PFSK-1 (cell line): ENCODE results near the gene VPS35.

Source experiments
- FOXP2 ChIP-seq: optimal IDR thresholded peaks from 2 replicates; pipeline ENCODE3; 2011; ENCODE audit warnings: borderline replicate concordance, control low read depth, inconsistent platforms; ENCODE audit not compliant: insufficient read depth; ENCODE audit errors: extremely low read length, extremely low read depth
- POLR2AphosphoS5 ChIP-seq: IDR thresholded peaks from 2 replicates; pipeline ENCODE4 v1.6.1; 2012; ENCODE audit warnings: low read depth, mild to moderate bottlenecking, control low read depth, low read length, moderate library complexity
- SIN3A ChIP-seq: IDR thresholded peaks from 2 replicates; pipeline ENCODE4 v1.6.1; 2012; ENCODE audit warnings: mild to moderate bottlenecking, low read length, moderate library complexity, borderline replicate concordance; ENCODE audit not compliant: insufficient read depth
- TAF1 ChIP-seq: IDR thresholded peaks from 2 replicates; pipeline ENCODE4 v1.6.1; 2012; ENCODE audit warnings: low read length, control low read depth, borderline replicate concordance; ENCODE audit not compliant: insufficient read depth
- TF ChIP-seq, protein P1 (sequence below), 2 experiments: IDR thresholded peaks; 2 replicates each; pipeline versions ENCODE4 v1.6.1 to v1.8.0; 2011 to 2012; ENCODE audit warnings: low read depth in 2 of 2, low read length in 2 of 2, control low read depth in 1 of 2, inconsistent platforms in 1 of 2, mild to moderate bottlenecking in 1 of 2, moderate library complexity in 1 of 2; ENCODE audit not compliant: insufficient read depth in 1 of 2

DNA sequence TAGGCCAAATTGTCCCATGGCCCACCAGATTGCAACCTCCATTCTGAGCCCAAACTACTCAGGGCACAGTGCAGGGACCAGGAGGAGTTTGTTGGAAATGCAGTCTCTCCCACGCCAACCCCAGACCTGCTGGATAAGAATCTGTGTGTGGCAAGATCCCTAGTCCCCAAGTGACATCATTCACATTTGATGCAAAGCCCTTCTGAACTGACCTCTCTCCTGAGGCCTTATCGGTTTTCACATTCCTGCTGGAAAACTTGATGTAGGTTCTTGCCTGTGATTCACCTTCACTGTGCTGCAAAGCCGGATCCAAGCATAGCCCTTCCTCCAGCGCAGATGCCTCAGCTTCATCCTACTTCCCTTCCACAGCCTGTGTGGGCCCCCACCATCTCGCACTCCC is 61.2 kb downstream of the VPS35 start:
- TF ChIP-seq, protein P1, sequence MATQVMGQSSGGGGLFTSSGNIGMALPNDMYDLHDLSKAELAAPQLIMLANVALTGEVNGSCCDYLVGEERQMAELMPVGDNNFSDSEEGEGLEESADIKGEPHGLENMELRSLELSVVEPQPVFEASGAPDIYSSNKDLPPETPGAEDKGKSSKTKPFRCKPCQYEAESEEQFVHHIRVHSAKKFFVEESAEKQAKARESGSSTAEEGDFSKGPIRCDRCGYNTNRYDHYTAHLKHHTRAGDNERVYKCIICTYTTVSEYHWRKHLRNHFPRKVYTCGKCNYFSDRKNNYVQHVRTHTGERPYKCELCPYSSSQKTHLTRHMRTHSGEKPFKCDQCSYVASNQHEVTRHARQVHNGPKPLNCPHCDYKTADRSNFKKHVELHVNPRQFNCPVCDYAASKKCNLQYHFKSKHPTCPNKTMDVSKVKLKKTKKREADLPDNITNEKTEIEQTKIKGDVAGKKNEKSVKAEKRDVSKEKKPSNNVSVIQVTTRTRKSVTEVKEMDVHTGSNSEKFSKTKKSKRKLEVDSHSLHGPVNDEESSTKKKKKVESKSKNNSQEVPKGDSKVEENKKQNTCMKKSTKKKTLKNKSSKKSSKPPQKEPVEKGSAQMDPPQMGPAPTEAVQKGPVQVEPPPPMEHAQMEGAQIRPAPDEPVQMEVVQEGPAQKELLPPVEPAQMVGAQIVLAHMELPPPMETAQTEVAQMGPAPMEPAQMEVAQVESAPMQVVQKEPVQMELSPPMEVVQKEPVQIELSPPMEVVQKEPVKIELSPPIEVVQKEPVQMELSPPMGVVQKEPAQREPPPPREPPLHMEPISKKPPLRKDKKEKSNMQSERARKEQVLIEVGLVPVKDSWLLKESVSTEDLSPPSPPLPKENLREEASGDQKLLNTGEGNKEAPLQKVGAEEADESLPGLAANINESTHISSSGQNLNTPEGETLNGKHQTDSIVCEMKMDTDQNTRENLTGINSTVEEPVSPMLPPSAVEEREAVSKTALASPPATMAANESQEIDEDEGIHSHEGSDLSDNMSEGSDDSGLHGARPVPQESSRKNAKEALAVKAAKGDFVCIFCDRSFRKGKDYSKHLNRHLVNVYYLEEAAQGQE (IDR thresholded peaks at IDR 0.05; ENCODE audit: insufficient read depth in 1 of 2, low read depth in 2 of 2, low read length in 2 of 2): no peak
- TF ChIP-seq POLR2AphosphoS5 (no peak), TAF1 (no peak), SIN3A (no peak), FOXP2 (no peak)
